ENCODE data around the gene RALGPS1. TPM values are rescaled to one million over a fixed set of nuclear protein-coding genes. Genes with fewer than 3 reads are reported as not detected.

RALGPS1 gene
- total and polyA plus RNA-seq, 8 donors: 5.8 to 12.7 (median 9.3) TPM

DNA sequence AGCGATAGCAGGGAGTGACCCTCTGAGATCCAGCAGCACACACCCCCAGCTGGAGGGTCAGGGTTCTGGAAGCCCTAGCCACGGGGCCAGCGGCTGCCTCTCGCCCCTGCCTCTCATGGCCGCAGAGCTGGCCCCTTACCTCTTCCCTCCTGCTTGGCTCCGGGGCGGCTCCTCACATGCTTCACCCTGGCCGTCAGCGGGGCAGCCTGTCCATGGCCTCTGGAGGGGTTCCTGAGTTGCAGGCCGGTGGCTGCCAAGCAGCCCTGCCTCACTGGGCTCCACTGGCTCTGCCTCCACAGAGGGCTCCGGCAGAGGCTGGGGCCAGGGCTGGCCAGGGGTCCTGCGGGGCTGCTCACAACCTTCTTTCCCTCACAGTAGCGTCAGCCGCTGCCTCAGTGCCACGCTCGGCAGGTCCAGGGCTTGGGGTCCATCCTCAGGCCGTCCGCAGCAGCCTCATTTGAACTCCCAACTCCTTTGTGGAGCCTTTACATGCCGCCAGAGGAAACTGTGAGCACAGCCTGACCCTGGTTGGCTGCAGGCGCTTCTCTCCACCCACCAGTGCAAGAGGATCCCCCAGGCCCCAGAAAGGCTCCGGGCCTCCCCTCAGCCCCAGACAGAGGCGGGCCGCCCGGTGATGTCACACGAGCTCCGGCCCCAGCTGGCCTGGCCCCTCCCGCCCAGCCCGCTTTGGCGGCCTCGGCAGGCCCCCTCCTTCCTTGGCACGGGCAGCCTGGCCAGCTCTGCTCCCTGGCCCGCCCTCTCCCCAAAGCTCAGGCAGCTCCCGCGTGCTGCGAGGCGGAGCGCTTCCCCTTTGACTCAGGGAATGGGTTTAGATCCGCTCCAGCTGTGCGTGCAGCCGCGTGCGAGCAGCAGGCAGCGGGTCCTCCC, 207.8 kb downstream of the RALGPS1 start, which contains the start of gene ANGPTL2:
TSS of gene ANGPTL2 (minus strand) at position 460 of the 888 bp plus-strand sequence. CDS start 13,904 bp downstream, outside the sequence.
- peak; percentile 86 to 91 (median 90) for ATAC-seq
- no peak for FAIRE-seq
- WGBS, 2 donors: 24 to 30% methylated on average over 35 to 43 of the region's 43 CpGs
- peaks cover 0 to 6% (median 6%) of the 10 kb centered on the region in 3 donors for H3K4me1 ChIP-seq
- TF ChIP-seq, protein P1, sequence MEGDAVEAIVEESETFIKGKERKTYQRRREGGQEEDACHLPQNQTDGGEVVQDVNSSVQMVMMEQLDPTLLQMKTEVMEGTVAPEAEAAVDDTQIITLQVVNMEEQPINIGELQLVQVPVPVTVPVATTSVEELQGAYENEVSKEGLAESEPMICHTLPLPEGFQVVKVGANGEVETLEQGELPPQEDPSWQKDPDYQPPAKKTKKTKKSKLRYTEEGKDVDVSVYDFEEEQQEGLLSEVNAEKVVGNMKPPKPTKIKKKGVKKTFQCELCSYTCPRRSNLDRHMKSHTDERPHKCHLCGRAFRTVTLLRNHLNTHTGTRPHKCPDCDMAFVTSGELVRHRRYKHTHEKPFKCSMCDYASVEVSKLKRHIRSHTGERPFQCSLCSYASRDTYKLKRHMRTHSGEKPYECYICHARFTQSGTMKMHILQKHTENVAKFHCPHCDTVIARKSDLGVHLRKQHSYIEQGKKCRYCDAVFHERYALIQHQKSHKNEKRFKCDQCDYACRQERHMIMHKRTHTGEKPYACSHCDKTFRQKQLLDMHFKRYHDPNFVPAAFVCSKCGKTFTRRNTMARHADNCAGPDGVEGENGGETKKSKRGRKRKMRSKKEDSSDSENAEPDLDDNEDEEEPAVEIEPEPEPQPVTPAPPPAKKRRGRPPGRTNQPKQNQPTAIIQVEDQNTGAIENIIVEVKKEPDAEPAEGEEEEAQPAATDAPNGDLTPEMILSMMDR (IDR thresholded peaks at IDR 0.05): no peak
- H3K9me3 ChIP-seq: no peaks in the 10 kb centered on the region
- intact Hi-C loops (cut with DNase I): no loop called here
- DNase-seq: peak; percentile 62 to 83 (median 74)
- peak within 1 kb of the TSS in 1 of 4 donors; percentile 1 for H3K27ac ChIP-seq
- H3K36me3 ChIP-seq: no peaks in the 10 kb centered on the region
- H3K4me3 ChIP-seq: peak within 1 kb of the TSS in 2 of 4 donors; percentile 13 to 28
- no peaks in the 10 kb centered on the region for H3K27me3 ChIP-seq

DNA sequence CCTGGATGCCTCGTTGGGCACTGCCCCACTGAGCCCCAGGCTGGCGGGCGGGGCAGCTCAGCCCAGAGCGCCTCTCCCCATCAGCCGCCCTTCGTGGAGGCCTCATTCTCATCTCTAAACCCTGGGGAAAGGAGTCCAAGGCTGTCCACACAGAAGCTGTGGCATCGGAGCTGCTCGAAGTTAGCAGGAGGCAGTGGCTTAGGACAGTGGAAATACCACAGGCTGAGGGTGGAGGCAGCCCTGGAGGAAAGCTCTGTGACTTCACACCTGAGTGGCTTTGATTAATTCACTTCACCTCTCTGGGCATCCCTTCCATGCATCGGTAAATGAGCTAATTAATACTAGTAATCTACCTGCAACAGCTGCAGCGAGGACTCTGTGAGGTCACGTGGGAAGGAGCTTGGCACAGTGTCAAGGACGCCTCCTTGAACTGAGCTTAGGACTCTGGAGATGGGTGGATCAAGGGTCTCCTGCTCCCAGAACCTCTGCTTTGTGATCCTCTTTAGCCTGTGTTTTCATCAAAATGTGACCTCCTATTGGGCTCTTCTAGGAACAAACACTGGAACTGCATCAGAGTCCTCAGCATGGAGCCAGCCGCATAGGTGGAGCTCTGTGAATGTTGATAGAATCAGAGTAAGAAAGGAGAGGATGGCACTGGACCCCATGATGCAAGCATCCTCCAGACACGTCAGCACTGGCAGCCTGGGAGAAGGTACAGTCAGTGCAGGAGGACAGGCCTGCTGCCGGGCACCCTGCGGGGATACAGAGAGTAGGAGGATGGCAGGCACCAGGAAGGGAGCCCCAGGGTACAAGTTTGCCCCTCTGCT, 208.7 kb downstream of the RALGPS1 start:
- Histone ChIP-seq H3K9me3 (no peaks in the 10 kb centered on the region), H3K27ac (peak overlapping the region in 1 of 4 donors; percentile 1), H3K27me3 (no peaks in the 10 kb centered on the region), H3K36me3 (no peaks in the 10 kb centered on the region), H3K4me1 (peaks cover 0 to 6% (median 6%) of the 10 kb centered on the region in 3 donors), H3K4me3 (peak overlapping the region in 2 of 4 donors; percentile 13 to 28)
- DNase-seq (peak in 4 of 6 donors; percentile 33 to 55 (median 43)), FAIRE-seq (no peak), ATAC-seq (peak; percentile 24 to 49 (median 41))
- TF ChIP-seq, protein P1 (IDR thresholded peaks at IDR 0.05): no peak
- 27 to 28% methylated on average over 16 of the region's 16 CpGs for WGBS, 2 donors
- intact Hi-C loops (cut with DNase I): no loop called here

DNA sequence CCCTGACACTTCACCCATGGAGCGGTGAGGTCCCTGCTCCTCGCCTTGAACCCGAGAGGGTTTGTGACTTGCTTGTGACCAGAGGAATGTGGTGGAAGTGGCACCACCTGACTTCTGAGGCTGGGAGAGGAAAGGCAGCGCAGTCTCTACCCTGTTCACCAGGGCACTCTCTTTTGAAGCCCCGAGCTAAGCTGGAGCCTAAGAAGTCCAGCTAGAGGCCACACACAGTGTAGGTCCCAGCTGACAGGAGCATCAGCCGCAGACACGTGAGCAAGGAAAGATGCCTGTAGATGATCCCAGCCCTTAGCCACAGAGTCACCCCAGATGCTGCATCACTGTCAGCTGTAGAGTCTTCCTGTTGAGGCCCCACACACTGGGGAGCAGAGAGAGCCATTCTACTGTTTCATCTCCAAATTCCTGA, 209.5 kb downstream of the RALGPS1 start:
- TF ChIP-seq, protein P1 (IDR thresholded peaks at IDR 0.05): no peak
- Histone ChIP-seq H3K27ac (no peak overlapping the region), H3K36me3 (no peaks in the 10 kb centered on the region), H3K9me3 (no peaks in the 10 kb centered on the region), H3K4me3 (no peak overlapping the region), H3K4me1 (peaks cover 0 to 8% (median 6%) of the 10 kb centered on the region in 3 donors), H3K27me3 (no peaks in the 10 kb centered on the region)
- DNase-seq: no peak
- 96 to 99% methylated on average over 7 of the region's 7 CpGs for WGBS, 2 donors
- no peak for FAIRE-seq
- no peak for ATAC-seq
- intact Hi-C loops (cut with DNase I): no loop called here

DNA sequence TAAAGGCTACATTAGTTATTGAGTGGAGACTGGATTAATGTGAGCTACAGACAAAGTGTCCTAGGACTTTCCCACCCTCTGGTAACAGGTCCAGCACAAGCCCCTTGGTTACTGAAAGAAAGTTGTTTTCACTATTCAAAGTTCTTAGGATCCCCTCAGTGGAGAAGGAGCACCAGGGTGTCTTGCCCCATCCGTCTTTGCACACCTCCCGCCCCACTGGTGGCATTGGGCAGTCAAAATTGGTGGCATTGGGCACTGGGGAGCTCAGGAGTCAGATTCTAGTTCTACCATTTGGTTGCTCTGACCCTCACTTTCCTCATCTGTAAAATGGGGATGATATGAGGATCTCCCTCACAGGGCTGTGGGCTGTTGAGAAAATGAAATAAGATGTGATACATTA, 210.2 kb downstream of the RALGPS1 start:
- WGBS, 2 donors: 97 to 99% methylated on average over 2 of the region's 2 CpGs
- DNase-seq (peak in 1 of 6 donors; percentile 27), FAIRE-seq (no peak), ATAC-seq (no peak)
- Histone ChIP-seq H3K4me1 (peaks cover 0 to 15% (median 6%) of the 10 kb centered on the region in 3 donors), H3K36me3 (no peaks in the 10 kb centered on the region), H3K4me3 (no peak overlapping the region), H3K9me3 (no peaks in the 10 kb centered on the region), H3K27me3 (no peaks in the 10 kb centered on the region), H3K27ac (no peak overlapping the region)
- intact Hi-C loops (cut with DNase I): no loop called here
- TF ChIP-seq, protein P1 (IDR thresholded peaks at IDR 0.05): no peak
